SW 1271 (cell line): ENCODE results near the gene EZH2.

Source experiments
- DNase-seq, 2 experiments: peaks; one replicate each; lab custom pipeline; 2025; lab: John Stamatoyannopoulos, UW

EZH2 gene

DNA sequence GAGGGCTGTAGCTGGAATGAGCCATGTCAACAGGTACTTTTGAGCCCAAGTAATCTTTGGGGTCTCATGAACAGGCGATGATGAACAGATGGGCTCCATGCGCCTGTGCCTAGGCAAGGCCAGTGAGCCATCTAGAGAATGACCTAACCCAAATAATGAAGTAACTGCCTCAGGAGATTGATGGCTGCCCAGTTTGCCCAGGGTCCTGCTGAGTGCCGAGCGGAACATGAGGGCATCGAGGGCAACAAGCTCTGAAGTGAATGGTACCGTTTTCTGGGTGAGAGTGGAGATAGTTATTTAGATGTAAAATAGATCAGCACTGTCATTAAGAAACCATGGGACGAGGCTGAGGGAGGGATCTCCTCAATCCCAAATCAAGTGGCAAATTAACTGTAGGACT lies 77.9 kb downstream of the EZH2 start:
- DNase-seq, result no peak

GRCh38 chr7:148804343-148805235 lies 79.5 kb downstream of the EZH2 start:
- no peak for DNase-seq

GRCh38 chr7:148803094-148803493 lies 81.0 kb downstream of the EZH2 start:
- no peak for DNase-seq

DNA sequence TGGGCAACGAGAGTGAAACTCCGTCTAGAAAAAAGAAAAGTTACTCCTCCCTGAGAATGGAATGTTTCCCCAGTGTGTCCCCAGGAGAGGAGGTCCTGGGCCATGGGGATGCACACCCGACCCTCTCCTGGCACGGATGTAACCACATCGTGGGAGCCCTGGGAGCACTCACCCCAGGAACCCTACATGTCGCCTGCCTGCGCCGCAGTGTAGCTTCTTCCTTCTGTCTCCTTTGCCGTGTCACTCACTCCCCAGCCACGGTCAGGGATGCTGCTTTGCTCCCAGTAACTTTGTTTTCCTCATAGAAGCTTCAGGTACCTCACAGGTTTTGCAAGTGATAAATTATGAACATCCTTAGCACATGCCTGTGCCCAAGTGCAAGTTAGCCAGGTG lies 82.0 kb downstream of the EZH2 start:
- DNase-seq, result no peak

DNA sequence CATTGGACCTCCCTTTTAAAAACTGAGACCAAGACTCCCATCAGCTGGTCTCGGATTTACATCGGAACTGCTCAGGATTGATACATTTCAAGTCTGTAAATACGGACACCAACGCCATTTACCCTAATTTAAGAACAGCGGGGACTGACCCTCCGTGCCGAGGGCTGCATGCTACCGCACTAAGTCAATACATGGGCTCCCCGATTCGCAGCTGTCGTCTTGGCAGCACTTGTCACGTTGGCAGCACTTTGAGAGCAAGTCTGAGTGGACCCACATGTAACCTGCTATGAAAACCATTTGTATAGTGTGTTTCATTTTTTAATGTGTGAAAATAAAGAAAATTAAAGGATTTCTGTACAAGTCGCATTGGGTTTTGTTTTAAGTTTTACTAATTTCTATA lies 83.4 kb downstream of the EZH2 start:
- DNase-seq, result no peak

GRCh38 chr7:148799893-148800555 lies 84.1 kb downstream of the EZH2 start:
- DNase-seq, result no peak

DNA sequence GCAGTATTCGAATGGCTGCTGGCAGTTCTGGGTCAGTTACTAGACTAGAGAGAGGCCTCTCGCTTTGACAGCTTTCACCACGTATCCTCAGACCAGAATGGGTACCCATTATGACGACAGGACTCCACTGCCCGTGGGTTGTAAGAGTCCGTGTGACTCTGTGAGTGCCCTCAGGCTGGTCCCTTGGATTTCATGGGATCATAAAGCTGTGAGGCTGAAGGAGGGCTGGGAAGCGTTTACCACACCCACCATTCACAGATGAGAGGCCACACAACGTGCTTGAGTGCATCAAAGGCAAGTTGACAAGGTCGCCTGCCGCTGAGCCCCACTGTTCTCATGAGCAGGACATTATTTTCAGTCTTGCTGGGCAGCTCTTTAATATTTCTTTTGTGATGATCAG lies 87.2 kb downstream of the EZH2 start:
- no peak for DNase-seq

DNA sequence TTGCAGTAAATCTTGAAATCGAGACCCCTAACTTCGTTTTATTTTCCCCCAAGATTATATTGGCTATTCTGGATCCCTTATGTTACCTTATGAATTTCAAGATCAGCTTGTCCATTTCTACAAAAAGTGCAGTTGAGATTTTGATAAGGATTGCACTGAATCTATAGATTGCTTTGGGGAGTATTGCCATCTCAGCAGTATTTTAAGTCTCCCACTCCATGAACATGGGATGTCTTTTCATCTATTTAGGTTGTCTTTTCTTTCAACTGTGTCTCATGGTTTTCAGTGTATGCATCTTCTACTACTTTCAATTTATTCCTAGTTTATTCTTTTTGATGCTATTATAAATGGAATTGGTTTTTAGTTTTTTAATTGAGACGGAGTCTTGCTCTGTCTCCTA lies 89.6 kb downstream of the EZH2 start:
- no peak for DNase-seq

GRCh38 chr7:148793590-148793989 lies 90.5 kb downstream of the EZH2 start:
- no peak for DNase-seq

DNA sequence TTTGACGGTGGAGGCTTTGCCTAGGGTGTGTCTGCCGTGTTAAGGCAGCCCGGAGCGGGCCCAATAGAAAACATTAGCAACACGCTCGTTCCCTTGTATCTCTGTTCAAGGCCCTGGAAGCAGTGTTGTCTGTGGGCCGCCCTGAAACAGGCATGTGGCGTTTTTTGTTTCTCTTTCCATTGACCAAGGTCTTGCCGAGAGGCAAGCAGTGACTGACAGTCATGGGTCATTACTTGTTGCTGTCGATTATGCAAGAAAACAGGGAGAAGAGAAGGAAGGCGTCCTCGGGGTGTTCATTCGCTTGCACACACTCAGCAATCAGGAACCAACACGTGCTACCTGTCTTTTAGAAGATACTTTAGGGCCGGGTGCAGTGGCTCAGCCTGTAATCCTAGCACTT lies 92.5 kb downstream of the EZH2 start:
- DNase-seq, result no peak

GRCh38 chr7:148790850-148791249 lies 93.2 kb downstream of the EZH2 start:
- DNase-seq, result no peak

- no peak for DNase-seq
Observed at GRCh38 chr7:148790131-148790726, 93.9 kb downstream of the EZH2 start.

- no peak for DNase-seq
Observed at GRCh38 chr7:148789220-148789619, 94.9 kb downstream of the EZH2 start.

GRCh38 chr7:148787571-148788295 lies 96.4 kb downstream of the EZH2 start:
- DNase-seq, result no peak

- DNase-seq, result no peak
Observed at GRCh38 chr7:148783801-148784527, 100.1 kb downstream of the EZH2 start.

DNA sequence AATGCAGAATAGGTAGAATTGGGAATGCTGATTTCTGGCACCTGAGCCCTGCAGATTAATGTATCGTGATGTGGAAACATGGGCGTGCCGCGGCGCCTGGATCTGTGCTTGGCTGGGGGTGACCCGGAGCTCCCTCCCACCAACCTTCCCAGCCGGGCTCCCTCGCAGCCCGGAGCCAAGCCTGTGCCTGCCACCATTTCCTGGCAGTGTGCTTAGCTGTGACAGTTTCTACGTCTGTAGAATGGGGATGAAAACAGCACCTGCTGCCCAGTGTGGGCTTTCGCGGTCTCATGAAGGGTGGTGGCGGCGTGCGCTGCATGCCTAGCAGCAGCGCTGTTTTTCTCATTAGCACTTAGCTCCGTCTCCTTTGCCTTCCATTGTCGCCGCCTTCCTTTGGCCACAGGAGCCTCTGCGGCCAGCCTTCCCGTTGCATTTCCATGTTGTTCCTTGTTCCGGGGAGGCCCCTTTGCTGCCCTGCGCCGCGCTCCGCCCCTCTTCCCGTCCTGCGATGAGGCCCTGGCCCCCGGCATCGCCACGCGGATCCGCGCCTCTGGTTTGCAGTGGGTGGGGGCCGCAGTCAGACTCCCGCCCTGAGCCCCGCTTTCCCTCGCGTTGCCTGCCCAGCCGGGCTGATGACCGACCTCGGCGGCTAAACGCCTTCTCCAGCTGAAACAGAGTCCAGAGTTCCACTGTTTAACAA lies 101.2 kb downstream of the EZH2 start:
- no peak for DNase-seq

- DNase-seq, result no peak
Observed at GRCh38 chr7:148774471-148774870, 109.6 kb downstream of the EZH2 start.

DNA sequence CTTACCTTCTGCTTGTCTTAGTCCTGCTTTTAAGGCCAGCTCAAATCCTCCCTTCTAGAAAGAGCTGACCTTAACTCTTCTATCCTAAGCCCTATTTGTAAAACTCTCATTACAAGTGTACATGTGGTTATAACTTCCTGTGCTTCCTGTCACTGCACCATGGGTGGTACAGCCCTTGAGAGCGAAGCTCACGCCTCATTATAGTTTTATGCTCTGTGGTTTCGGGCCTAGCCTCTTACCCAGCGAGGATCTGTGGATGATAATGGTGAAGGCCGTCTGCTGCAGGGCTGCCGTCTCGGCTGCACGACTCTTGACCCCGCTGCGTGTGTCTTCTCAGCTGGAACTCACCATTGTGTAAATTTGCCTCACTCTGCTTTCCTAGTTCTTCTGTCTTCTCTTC lies 110.8 kb downstream of the EZH2 start:
- DNase-seq, result no peak

GRCh38 chr7:148772297-148773089 lies 111.6 kb downstream of the EZH2 start:
- peak; percentile 75 to 89 for DNase-seq

DNA sequence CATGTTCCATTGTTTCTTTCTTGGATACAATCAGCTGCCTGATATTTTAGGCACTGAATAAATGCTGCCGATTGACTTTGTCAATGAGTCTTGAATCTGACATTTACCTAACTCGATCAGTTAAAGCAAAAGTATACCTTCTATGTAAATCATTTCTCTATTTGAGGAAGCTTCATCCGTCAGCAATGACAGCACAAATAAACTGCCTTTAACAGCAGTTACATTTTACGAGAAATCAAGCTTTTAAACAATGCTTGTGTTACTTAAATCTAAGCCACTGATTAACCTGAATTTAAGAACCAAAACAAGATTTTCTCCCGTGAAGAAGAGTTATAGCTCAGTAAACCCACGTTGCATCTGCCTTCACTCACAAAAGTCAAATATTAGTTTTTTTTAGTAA lies 114.1 kb downstream of the EZH2 start:
- DNase-seq, result no peak
